Right renal cortex interstitium (tissue), 3 donors: ENCODE data around the gene OR6B3. TPM values are rescaled to one million over a fixed set of nuclear protein-coding genes. Genes with fewer than 3 reads are reported as not detected.
A peak's percentile ranks its signal among the peaks of the same experiment; 100 is the strongest.
"Not testable (repeated sequence)": the region's sequence is repeated elsewhere in the genome, so short reads cannot be mapped to it uniquely, and the experiment has no call there.

Source experiments
- DNase-seq, 3 donors: peaks; one replicate each; pipeline ENCODE4 v3.0.0-alpha.2; 2013; ENCODE audit warnings: low read depth in 3 of 3, low spot score in 2 of 3
- polyA plus RNA-seq, 3 donors: library from polyadenylated mRNA; unstranded; fragments of 120-200 nt; gene quantifications; one replicate each; pipeline ENCODE4 v1.2.1, GENCODE V29; 2013; ENCODE audit not compliant: insufficient read length in 3 of 3

The OR6B3 gene
- polyA plus RNA-seq, 3 donors, result not detected

DNA sequence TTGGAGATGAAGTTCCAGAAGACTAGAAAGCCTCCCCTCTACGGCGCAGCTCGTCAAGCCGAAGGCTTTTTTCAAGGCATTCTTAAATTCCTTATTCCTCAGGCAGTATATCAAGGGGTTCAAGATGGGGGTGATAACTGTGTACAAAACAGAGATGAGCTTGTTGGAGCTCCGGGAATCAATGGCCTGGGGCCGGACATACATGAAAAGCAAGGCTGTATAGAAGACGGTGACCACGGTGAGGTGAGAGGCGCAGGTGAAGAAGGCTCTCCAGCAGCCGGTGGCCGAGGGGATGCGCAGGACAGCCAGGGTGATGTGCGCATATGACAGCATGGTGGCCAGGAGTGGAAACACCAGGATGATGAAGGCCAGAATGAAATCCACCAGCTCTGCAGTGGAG, 8.2 kb downstream of the OR6B3 start:
- no peak for DNase-seq

DNA sequence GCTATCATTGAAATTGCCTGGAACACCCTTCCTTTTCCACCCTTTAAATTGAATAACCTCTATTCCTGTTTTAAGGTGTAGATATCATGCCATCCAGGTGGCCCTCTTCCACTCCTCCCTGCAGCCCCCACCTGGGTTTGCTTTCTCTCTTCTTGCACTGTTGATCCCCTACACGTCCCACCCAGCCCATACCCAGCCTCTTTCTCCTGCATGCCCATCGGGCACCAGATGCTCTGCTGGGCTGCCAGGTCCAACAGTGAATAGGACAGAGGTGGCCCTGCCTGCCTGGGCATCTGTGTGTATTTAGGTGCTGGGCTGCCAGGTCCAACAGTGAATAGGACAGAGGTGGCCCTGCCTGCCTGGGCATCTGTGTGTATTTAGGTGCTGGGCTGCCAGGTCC, 9.2 kb downstream of the OR6B3 start:
- not testable (repeated sequence) for DNase-seq

DNA sequence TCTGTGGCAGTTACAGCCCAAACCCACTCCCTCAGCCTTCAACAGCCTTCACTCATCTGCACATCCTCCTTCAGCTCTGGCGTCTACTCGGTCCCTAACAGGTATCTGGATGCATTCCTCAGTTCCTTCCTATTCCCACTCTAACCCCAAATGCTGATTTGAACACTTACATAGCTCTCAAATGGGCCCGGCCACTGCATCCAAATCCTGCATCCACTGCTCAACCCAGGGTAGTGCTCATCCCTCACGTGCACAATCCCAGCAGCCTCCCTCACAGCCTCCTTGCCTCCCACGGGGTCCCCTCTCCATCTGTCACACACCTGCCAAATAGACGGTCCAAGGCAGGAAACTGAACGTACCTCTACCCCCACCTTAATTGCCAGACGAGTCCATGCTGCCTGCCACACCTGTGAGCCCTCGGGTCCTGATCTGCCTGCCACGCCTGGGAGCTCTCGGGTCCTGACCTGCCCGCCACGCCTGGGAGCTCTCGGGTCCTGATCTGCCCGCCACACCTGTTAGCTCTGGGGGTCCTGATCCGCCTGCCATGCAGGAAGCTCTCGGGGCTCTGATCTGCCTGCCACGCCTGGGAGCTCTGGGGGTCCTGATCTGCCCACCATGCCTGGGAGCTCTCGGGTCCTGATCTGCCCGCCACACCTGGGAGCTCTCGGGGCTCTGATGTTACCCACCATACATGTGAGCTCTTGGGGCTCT, 9.9 kb downstream of the OR6B3 start:
- no peak for DNase-seq

DNA sequence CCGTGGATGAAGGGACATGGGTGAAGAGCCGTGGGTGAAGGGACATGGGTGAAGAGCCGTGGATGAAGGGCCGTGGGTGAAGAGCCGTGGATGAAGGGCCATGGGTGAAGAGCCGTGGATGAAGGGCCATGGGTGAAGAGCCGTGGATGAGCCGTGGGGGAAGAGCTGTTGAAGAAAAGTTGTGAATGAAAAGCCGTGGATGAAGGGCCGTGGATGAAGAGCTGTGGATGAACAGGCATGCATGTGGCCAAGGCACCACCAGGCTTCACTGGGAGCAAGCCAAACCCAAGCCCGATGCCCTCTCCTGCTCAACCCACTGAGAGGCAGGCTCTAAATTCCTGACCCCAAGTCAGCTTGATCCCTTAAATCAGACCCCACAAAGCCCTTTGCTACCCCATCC, 10.6 kb downstream of the OR6B3 start:
- DNase-seq, result no peak

DNA sequence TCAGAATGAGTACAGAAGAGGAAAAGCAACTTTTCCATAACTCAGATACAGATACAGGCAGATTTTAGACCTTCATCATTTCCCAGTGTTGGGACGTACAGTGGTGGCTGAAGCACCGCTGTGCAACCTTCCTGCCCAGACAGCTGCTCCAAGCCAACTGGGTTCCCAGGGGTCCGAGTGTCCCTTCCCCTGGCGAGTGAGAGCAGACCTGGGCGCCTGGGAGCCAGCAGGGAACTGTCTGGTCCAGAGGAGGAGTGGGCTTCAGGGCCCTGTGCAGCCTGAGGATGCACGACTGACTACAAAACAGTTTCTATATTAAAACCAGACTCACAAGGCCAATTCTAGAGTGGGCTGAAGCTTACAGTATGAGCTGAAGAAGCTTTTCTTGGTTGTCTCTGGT, 12.0 kb downstream of the OR6B3 start:
- no peak for DNase-seq

DNA sequence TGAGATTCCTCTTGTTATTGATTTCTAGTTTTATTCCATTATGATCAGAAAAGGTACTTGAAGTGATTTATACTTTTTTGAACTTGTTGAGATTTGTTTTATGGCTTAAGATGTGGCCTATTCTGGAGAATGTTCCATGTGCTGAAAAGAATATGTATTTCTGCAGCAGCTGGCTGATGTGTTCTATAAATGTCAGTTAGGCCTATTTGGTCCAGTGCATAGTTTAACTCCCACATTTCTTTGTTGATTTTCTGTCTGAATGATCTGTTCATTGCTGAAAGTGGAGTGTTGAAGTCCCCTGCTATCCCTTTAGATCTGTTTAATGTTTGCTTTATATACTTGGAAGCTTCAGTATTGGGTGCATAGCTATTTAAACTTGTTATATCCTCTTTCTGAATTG, 16.0 kb downstream of the OR6B3 start:
- peak in 1 of 3 donors; percentile 19 for DNase-seq

DNA sequence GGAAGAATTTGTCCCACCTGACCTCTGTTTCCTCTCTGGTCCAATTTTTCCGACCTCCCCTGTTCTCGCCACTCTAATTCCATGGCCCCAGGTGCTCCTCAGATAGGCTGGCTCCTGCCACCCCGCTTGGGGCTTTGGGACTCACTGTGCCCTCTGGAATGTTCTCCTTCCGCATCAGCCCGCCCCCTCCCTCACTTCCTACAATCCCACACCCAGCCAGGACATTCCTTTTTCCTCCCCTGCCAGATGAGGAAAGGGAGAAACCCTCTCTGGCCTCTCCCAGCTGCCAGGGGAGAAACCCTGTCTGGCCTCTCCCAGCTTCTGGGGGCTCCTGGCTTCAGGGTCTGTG, 20.0 kb downstream of the OR6B3 start:
- DNase-seq, result no peak

DNA sequence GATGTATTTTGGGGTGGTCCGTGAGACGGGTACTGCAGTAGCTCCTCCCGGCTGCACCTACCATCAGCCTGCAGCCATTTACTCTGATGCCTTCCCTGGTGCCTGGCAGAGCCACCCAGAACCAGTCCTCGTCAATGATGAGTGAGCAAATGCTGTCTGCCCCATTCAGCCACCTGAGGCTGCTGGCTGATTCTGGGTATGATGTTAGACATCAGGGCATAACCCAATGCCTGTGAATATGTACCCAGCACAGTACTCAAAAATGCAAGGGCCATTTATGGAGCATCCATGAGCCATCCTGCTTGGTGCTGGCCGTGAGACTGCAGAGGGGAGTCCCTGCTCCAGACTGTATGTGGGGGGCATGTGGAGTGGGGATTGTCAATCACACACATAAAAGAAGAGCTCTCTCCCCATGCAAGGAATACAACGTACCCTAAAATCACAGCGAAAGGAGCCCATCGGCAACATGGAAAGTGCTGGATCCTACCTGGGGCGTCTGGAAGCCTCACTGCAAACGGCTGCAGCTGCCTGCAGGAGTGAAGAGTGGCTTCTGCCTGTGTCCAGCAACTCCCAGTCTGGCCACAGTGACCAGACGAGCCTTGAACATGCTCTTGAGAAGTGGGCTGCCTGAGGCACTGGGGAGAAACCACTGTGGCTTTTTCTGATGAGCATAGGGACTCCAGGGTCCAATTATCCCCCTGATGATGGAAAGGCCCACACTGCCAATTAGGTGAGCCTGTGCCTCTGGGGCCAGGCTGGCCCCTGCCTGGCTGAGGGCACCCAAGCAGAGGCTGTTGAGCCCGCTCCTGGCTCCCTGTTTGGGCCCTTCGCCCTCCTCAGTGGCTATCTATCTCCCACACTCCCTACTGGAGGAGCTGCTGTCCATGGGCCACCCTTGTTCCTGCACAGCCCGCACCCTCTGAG, 20.7 kb downstream of the OR6B3 start:
- DNase-seq, result no peak

DNA sequence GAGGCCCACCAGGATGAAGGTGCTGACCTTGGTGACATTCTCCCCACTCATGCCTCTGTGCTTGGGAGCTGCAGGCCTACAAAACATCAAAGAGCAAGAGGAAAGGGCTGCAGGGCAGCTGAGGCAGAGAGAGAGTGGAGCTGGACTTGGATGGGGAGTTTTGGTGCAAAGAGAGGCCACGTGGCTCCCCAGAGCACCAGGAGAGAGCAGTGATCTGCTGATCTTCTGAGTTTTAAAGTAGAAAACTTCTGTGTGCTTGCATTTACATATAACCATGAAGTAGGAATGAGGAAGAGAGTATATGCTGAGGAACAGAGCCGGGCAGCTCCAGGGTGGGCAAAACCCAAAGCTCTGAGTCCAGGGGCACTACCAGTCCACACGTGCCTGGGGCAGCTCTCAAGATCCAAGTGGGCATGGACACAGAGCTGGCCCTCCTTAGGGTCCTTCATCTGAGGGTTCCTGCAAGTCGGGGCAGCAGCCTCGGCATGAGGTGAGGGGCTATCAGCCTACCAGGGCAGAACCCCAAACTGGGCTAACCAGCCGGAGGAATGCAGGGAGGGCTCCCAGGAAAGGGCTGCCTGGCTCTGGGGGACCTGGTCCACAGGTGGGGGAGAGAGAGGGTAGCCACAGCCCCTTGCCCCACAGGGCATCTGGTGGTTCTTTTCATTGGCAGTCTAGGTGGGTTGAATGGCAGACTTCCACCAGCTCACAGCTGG, 22.8 kb downstream of the OR6B3 start, which contains the start of gene OR6B2:
OR6B2 (minus strand) TSS at position 51 of the 716 bp plus-strand sequence; CDS start at position 51, 0 bp downstream.
- no peak for DNase-seq

DNA sequence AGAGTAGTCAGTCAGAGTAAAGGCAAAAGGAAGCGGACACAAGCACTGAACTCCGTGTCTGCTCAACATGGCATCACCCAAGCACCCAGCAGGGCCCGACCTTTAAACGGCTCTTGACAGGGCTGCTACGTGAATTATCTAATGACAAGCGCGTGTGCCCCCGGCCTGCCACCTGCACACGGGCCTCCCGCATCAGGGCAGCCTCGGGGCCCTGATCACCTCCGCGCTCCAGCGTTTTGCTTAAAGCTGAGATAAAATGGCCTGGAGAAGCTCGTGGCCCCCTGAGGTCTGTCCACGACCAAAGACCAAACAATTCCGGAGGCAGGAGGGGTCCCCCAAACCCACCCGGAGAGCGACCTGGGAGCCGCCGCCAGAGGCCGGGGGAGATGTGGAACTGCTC, 28.6 kb downstream of the OR6B3 start:
- no peak for DNase-seq

DNA sequence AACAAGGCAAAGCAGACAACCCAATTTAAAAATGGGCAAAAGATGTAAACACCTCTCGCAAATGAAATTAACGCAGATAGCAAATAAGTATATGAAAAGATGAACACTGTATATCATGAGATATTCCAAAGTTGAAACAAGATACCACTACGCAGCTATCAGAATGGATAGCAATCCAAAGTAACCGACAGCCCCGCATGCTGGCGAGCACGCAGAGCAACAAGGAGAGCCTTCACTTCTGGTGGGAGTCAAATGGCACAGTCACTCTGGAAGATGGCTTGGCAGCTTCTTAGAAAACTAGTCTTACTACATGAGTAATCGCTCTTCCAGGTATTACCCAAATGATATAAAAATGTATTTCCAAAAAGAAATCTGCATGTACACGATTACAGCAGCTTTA, 29.5 kb downstream of the OR6B3 start:
- no peak for DNase-seq

DNA sequence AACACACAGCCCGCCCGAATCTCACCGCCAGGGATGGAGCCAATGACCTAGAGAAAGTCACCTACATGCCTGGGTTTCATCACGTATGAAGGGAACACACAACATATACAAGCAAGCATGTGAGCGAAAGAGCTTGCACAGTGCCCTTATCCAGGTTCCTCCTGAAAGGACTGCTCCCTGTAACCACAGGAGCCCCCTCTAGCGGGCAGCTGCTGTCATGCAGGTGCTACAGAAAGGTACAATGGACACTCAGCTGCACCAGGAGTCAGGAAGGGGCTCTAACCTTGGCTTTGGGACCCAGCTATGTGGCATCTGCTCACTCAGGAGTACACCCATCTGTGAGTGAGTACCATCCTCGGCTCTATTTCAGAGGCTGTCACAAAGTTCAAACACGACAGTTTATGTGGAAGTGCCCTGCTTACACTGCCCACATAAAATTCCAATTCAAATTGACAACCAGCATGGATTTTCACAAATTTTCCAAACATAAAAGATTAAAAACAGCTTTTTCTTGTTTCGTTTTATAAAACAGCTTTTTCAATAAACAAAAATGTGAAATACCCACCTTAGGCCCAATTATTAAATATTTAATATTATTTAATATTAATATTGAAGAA, 31.7 kb downstream of the OR6B3 start:
- peak in 1 of 3 donors; percentile 27 for DNase-seq

DNA sequence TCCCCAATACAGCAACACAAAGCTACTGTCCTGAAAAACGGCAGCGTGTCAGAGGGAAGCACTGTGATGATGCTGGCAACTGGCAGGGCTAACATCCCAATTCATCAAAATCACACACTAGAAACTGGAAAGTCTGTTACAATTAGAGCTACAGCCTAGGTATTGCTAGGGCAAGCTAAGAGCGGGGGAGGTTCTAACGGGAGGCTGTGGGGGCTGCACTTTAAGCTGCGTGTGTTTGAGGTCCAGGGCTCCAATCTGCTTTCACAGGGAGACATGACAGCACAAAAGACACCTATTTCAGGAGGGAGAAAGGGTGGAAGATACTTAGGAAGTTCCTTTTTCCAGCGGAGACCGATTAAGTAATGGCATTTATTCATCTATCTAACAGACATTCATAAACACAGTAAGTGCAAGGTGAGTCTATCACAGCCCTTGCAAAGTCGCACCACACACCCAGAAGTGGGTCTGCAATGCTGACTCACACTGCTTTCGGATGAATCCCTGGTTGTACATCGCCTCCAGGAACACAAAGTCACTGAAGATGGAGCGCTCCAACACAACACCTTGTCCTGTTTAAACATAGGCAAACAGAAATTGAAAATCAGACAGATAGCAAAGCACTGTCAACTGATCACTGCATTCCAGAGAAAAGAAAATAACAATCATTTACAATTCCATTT, 35.1 kb downstream of the OR6B3 start:
- DNase-seq, result no peak

DNA sequence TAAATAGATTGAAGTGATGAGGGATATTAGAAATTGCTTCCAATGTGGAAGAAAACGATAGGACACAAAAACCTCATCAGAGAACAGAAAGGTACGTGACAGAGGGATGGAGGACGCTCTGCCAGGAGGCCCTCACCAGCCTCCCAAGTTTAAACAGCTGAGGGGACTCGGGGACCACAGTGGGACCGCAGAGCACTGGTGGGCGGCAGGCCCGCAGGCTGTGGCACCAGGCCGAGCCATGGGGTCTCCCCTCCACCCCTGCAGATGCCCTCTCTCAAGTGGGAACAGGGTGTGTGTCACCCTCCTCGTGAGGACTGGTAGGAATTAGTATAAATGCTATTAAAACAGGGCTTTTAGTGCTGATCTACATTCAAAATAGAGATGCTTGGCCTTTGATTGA, 39.0 kb downstream of the OR6B3 start:
- DNase-seq, result no peak

DNA sequence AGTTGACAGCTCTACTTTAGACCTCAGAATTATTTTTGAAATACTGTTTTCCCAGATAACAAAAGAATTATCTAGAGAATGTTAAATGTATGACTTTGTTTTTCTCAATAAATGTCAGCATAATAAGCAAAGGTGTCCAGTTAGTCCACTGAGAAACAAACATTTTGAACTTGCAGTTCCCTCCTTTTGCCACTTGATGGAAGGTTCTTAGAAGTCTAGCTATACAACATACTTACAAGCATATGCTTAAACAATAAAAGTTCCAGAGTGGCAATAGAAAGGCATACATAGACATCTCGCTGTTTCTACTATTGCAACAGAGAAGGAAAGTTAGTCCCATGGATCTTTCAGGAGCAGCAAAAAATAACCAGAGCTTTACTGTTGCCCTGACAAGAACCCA, 40.0 kb downstream of the OR6B3 start:
- no peak for DNase-seq

DNA sequence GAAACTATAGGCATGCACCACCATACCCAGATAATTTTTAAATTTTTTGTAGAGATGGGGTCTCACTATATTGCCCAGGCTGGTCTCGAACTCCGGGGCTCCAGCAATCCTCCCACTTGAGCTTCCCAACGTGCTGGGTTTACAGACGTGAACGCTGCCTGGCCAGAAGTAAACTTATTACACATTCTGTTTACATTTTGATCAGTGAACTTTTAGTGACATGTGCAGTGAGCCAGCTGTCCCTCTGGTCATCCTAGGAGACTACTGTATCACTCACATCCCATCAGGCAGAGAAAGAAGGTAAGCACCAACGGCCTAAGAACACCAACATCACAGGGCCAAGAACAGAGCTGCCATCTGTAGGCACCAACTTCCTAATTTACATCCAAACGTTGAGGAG, 50.3 kb downstream of the OR6B3 start:
- no peak for DNase-seq

DNA sequence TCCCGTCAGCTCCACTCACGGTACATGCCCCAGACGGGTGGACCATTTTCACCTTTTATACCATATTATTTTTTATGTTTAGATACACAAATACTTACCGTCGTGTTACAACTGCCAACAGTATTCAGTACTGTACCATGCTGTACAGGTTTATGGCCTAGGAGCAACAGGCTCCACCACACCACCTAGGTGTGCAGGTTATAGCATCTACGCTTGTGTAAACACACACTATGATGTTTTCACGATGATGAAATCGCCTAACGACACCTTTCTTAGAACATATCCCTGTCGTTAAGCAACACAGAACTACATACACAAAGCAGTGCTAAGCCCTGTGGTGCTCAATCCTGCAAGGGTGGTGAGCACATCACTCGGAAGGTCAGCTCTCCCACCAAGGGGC, 52.6 kb downstream of the OR6B3 start:
- no peak for DNase-seq

DNA sequence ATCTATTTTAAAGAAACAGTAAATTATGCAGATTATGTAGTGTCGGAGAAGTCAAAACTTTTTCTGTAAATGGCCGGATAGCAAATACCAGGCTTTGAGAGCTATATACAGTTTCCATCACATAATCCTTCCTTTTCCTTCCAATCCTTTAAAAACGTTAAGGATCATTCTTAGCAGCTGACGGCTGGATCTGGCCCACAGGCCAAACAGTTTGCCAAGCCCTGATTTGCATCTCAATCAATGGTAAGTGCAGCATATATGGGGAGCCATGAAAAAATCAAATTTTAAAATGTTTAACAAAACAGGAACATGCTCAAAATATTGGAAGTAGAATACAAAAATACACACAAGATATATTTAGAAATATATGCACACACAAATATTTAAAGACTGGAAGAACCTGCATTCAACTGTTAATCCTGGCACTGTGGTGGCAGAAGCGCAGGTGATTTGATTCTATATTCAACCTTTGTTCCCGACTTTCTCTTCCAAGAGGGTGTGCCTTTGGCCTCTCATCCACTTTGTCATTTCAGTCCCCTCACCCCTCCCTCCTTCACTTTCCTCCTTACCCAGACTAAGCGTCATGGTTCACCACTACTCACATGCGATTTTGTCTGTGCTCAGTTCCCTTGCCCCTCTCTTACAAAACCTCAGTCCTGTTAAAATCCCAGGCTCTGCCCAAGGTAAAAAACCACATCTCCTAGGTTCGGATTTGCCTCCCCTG, 55.5 kb downstream of the OR6B3 start:
- no peak for DNase-seq
